ENCODE measurements around the gene KCNJ13. TPM values are rescaled to one million over a fixed set of nuclear protein-coding genes. Genes with fewer than 3 reads are reported as not detected.

Gene KCNJ13
- total RNA-seq, 5 donors from 2014 or later (not counting 1 experiment from before 2014, with no cell fraction given): not detected

DNA sequence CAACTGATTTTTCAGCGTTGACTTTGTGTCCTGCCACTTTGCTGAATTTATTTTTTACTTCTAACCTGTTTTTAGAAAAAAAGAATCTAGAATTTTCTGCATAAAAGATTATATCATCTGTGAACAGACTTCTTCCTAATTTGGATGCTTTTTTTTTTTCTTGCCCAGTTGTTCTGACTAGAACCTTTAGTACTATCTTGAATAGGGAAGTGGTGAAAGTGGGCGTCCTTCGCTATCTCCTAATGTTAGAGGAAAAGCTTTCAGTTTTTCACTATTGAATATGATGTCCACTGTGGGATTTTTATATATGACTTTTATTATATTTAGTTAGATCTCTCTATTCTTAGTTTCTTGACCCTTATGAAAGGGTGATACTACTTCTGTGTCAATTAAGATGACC is 25.7 kb upstream of the KCNJ13 start:
- Histone ChIP-seq H3K27me3 (replicated peaks in 1 of 2; ENCODE audit: control insufficient read depth in 2 of 2, extremely low read depth in 1 of 2, insufficient read depth in 2 of 2, low read length in 1 of 2) (no peaks in the 10 kb centered on the region), H3K4me1 (ENCODE audit: control insufficient read depth in 1 of 2, extremely low read depth in 1 of 2, insufficient read depth in 2 of 2, low read length in 2 of 2) (no peaks in the 10 kb centered on the region), H3K9me3 (no peaks in the 10 kb centered on the region), H3K36me3 (ENCODE audit: control insufficient read depth in 2 of 2, extremely low read depth in 1 of 2, insufficient read depth in 1 of 2, low read length in 1 of 2) (peaks cover 6 to 43% of the 10 kb centered on the region in 2 donors), H3K27ac (ENCODE audit: low read length) (no peak overlapping the region), H3K4me3 (ENCODE audit: control insufficient read depth in 1 of 2, extremely low read depth in 1 of 2, low read length in 1 of 2) (no peak overlapping the region)
- Mint-ChIP-seq H3K27me3 (no peaks in the 10 kb centered on the region), H3K9me3 (peaks cover 0 to 11% (median 9%) of the 10 kb centered on the region in 3 donors), H3K27ac (no peak overlapping the region), H3K4me3 (no peak overlapping the region), H3K4me1 (peaks cover 2 to 5% (median 2%) of the 10 kb centered on the region in 3 donors), H3K36me3 (peaks cover 72% of the 10 kb centered on the region)
- no CpG with 5 or more reads among the region's 3 CpGs for WGBS (ENCODE audit: insufficient coverage)
- ChIA-PET POLR2A (no interaction called here), CTCF (interaction anchor here in 1 of 2 donors (0.5 kb wide), 1 partner anchor 1057 kb away, joined by 3 read pairs; no protein-coding TSS in a partner anchor)
- DNase-seq: no peak
- ATAC-seq (replicated peaks in 1 of 4): no peak

DNA sequence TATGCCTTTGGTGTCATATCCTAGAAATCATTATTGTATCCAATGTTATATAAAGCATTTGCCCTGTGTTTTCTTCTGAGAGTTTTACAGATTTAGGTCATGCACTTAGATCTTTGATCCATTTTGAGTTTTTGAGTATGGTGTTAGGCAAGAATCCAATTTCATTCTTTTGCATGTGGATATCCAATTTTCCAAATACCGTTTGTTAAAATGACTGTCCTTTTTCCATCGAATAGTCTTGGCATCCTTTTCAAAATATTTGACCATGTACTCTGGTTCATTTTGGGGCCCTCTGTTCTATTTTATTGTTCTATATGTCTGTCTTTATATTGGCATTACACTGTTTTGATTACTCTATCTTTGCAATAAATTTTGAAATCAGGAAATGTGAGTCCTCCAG is 23.8 kb upstream of the KCNJ13 start:
- no CpG with 5 or more reads among the region's 2 CpGs for WGBS (ENCODE audit: insufficient coverage)
- Histone ChIP-seq H3K27ac (ENCODE audit: low read length) (no peak overlapping the region), H3K4me1 (ENCODE audit: control insufficient read depth in 1 of 2, extremely low read depth in 1 of 2, insufficient read depth in 2 of 2, low read length in 2 of 2) (no peaks in the 10 kb centered on the region), H3K4me3 (ENCODE audit: control insufficient read depth in 1 of 2, extremely low read depth in 1 of 2, low read length in 1 of 2) (no peak overlapping the region), H3K27me3 (replicated peaks in 1 of 2; ENCODE audit: control insufficient read depth in 2 of 2, extremely low read depth in 1 of 2, insufficient read depth in 2 of 2, low read length in 1 of 2) (no peaks in the 10 kb centered on the region), H3K9me3 (no peaks in the 10 kb centered on the region), H3K36me3 (ENCODE audit: control insufficient read depth in 2 of 2, extremely low read depth in 1 of 2, insufficient read depth in 1 of 2, low read length in 1 of 2) (peaks cover 3 to 45% of the 10 kb centered on the region in 2 donors)
- ATAC-seq (replicated peaks in 1 of 4) (no peak), DNase-seq (no peak)
- Mint-ChIP-seq H3K27me3 (no peaks in the 10 kb centered on the region), H3K4me3 (no peak overlapping the region), H3K27ac (no peak overlapping the region), H3K36me3 (peaks cover 76% of the 10 kb centered on the region), H3K4me1 (peaks cover 2 to 5% (median 2%) of the 10 kb centered on the region in 3 donors), H3K9me3 (peaks cover 0 to 11% (median 9%) of the 10 kb centered on the region in 3 donors)
- CTCF ChIA-PET: no interaction called here
- POLR2A ChIA-PET: no interaction called here

DNA sequence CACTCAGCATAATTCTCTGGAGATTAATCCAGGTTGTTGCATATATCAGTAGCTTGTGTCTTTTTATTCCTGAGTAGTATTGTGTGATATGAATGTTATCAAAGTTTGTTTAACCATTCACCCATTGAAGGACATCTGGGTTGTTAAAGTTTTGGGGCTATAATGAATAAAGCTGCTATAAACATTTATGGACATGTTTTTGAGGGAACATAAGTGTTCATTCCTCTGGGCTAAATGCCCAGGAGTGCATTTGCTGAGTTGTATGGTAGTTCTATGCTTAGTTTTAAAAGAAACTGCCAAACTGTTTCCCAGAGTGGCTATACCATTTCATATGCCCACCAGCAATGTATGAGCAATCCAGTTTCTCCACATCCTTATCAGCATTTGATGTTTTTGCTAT is 21.8 kb upstream of the KCNJ13 start:
- H3K4me3 Mint-ChIP-seq: no peak overlapping the region
- peaks cover 67% of the 10 kb centered on the region for H3K36me3 Mint-ChIP-seq
- Histone ChIP-seq H3K9me3 (no peaks in the 10 kb centered on the region), H3K4me3 (ENCODE audit: control insufficient read depth in 1 of 2, extremely low read depth in 1 of 2, low read length in 1 of 2) (no peak overlapping the region), H3K27me3 (replicated peaks in 1 of 2; ENCODE audit: control insufficient read depth in 2 of 2, extremely low read depth in 1 of 2, insufficient read depth in 2 of 2, low read length in 1 of 2) (no peaks in the 10 kb centered on the region), H3K36me3 (ENCODE audit: control insufficient read depth in 2 of 2, extremely low read depth in 1 of 2, insufficient read depth in 1 of 2, low read length in 1 of 2) (peaks cover 0 to 61% of the 10 kb centered on the region in 2 donors), H3K4me1 (ENCODE audit: control insufficient read depth in 1 of 2, extremely low read depth in 1 of 2, insufficient read depth in 2 of 2, low read length in 2 of 2) (no peaks in the 10 kb centered on the region), H3K27ac (ENCODE audit: low read length) (no peak overlapping the region)
- ChIA-PET POLR2A (no interaction called here), CTCF (interaction anchor here (0.6 to 0.7 kb wide), 3 partner anchors 65 to 1475 kb away, joined by 3 to 6 read pairs (median 4); no protein-coding TSS in a partner anchor)
- H3K4me1 Mint-ChIP-seq: no peaks in the 10 kb centered on the region
- peaks cover 0 to 11% (median 9%) of the 10 kb centered on the region in 3 donors for H3K9me3 Mint-ChIP-seq
- peak overlapping the region in 1 of 2 donors; percentile 12 for H3K27ac Mint-ChIP-seq
- DNase-seq (no peak), ATAC-seq (replicated peaks in 1 of 4) (no peak)
- no peaks in the 10 kb centered on the region for H3K27me3 Mint-ChIP-seq

DNA sequence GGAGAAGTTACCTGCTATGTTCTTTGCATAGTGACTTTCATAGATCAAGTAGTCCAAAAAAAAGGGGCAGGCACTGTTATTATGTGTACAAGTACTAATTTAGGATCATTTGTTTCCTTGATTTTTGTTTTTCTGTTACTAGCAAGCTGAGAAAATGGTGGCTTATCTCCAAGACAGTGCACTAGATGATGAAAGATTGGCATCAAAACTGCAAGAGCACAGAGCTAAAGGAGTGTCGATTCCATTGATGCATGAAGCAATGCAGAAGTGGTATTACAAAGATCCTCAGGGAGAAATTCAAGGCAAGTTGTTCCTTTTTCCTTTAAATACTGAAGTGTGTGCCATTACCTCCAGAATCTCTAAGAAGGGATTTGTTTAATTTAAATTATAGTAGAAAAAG is 19.6 kb upstream of the KCNJ13 start:
- ChIA-PET CTCF (no interaction called here), POLR2A (no interaction called here)
- H3K27me3 ChIP-seq (replicated peaks in 1 of 2; ENCODE audit: control insufficient read depth in 2 of 2, extremely low read depth in 1 of 2, insufficient read depth in 2 of 2, low read length in 1 of 2): no peaks in the 10 kb centered on the region
- Mint-ChIP-seq H3K4me3 (no peak overlapping the region), H3K27me3 (no peaks in the 10 kb centered on the region), H3K27ac (no peak overlapping the region), H3K9me3 (no peaks in the 10 kb centered on the region), H3K36me3 (peaks cover 63% of the 10 kb centered on the region), H3K4me1 (no peaks in the 10 kb centered on the region)
- DNase-seq (no peak), ATAC-seq (replicated peaks in 1 of 4) (no peak)
- no peaks in the 10 kb centered on the region for H3K4me1 ChIP-seq (ENCODE audit: control insufficient read depth in 1 of 2, extremely low read depth in 1 of 2, insufficient read depth in 2 of 2, low read length in 2 of 2)
- no CpG with 5 or more reads among the region's 1 CpG for WGBS (ENCODE audit: insufficient coverage)
- H3K9me3 ChIP-seq: no peaks in the 10 kb centered on the region
- no peak overlapping the region for H3K27ac ChIP-seq (ENCODE audit: low read length)
- peaks cover 6 to 74% of the 10 kb centered on the region in 2 donors for H3K36me3 ChIP-seq (ENCODE audit: control insufficient read depth in 2 of 2, extremely low read depth in 1 of 2, insufficient read depth in 1 of 2, low read length in 1 of 2)
- H3K4me3 ChIP-seq (ENCODE audit: control insufficient read depth in 1 of 2, extremely low read depth in 1 of 2, low read length in 1 of 2): no peak overlapping the region

DNA sequence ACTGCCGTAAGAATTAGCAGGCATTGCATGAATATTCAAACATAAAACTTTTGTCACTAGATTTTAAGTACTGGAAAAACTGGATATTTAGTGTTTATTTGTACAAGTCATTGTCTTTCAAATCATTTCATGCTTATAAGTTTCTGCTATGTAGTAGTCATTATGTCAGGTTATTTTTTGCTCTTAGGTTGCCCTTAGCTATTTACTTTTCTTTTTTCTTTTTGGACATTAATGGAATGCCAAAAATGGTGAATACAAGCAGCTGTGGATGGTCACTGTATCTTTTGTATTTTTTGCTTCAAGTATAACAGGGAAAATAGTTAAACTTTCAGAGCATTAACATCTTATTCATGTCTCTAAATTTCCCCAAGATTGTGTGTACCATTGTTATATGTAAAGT is 18.6 kb upstream of the KCNJ13 start:
- H3K4me1 ChIP-seq (ENCODE audit: control insufficient read depth in 1 of 2, extremely low read depth in 1 of 2, insufficient read depth in 2 of 2, low read length in 2 of 2): no peaks in the 10 kb centered on the region
- peaks cover 6 to 76% of the 10 kb centered on the region in 2 donors for H3K36me3 ChIP-seq (ENCODE audit: control insufficient read depth in 2 of 2, extremely low read depth in 1 of 2, insufficient read depth in 1 of 2, low read length in 1 of 2)
- ChIA-PET POLR2A (no interaction called here), CTCF (interaction anchor here in 1 of 2 donors (0.5 kb wide), 1 partner anchor 259 kb away, joined by 3 read pairs; no protein-coding TSS in a partner anchor)
- H3K9me3 Mint-ChIP-seq: no peaks in the 10 kb centered on the region
- H3K27ac ChIP-seq (ENCODE audit: low read length): no peak overlapping the region
- no peak overlapping the region for H3K4me3 Mint-ChIP-seq
- no peak overlapping the region for H3K27ac Mint-ChIP-seq
- no peak for ATAC-seq (replicated peaks in 1 of 4)
- H3K4me3 ChIP-seq (ENCODE audit: control insufficient read depth in 1 of 2, extremely low read depth in 1 of 2, low read length in 1 of 2): no peak overlapping the region
- H3K27me3 ChIP-seq (replicated peaks in 1 of 2; ENCODE audit: control insufficient read depth in 2 of 2, extremely low read depth in 1 of 2, insufficient read depth in 2 of 2, low read length in 1 of 2): no peaks in the 10 kb centered on the region
- no peaks in the 10 kb centered on the region for H3K27me3 Mint-ChIP-seq
- no peak for DNase-seq
- no CpG with 5 or more reads among the region's 1 CpG for WGBS (ENCODE audit: insufficient coverage)
- no peaks in the 10 kb centered on the region for H3K9me3 ChIP-seq
- peaks cover 62% of the 10 kb centered on the region for H3K36me3 Mint-ChIP-seq
- no peaks in the 10 kb centered on the region for H3K4me1 Mint-ChIP-seq

DNA sequence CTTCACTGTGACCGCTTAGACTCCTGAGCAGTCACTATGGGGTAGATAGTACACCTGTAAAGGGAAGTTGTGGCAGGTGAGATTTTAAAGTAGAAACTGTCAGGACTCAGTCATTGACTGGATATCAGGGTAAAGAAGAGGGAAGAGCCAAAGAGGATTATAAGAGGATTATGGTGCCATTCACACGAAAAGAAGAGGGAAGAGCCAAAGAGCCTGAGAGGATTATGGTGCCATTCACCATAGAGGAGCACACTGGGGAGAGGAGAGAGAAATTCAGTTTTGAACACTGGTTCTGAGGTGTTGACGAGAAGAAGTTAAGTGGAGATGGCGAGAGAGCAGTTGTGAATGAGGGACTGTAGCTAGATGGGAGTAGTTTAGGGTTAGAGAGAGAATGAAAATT is 16.9 kb upstream of the KCNJ13 start:
- ATAC-seq (replicated peaks in 1 of 4): no peak
- no peaks in the 10 kb centered on the region for H3K9me3 Mint-ChIP-seq
- Histone ChIP-seq H3K36me3 (ENCODE audit: control insufficient read depth in 2 of 2, extremely low read depth in 1 of 2, insufficient read depth in 1 of 2, low read length in 1 of 2) (peaks cover 6 to 82% of the 10 kb centered on the region in 2 donors), H3K4me3 (ENCODE audit: control insufficient read depth in 1 of 2, extremely low read depth in 1 of 2, low read length in 1 of 2) (no peak overlapping the region), H3K9me3 (no peaks in the 10 kb centered on the region), H3K27ac (ENCODE audit: low read length) (no peak overlapping the region), H3K27me3 (replicated peaks in 1 of 2; ENCODE audit: control insufficient read depth in 2 of 2, extremely low read depth in 1 of 2, insufficient read depth in 2 of 2, low read length in 1 of 2) (no peaks in the 10 kb centered on the region), H3K4me1 (ENCODE audit: control insufficient read depth in 1 of 2, extremely low read depth in 1 of 2, insufficient read depth in 2 of 2, low read length in 2 of 2) (no peaks in the 10 kb centered on the region)
- 100% methylated on average over 4 of the region's 4 CpGs for WGBS (ENCODE audit: insufficient coverage)
- H3K27me3 Mint-ChIP-seq: no peaks in the 10 kb centered on the region
- ChIA-PET POLR2A (interaction anchor here in 1 of 2 donors (0.8 kb wide), 1 partner anchor 13 kb away, joined by 3 read pairs; no protein-coding TSS in a partner anchor), CTCF (no interaction called here)
- H3K27ac Mint-ChIP-seq: no peak overlapping the region
- H3K4me3 Mint-ChIP-seq: no peak overlapping the region
- DNase-seq: no peak
- peaks cover 68% of the 10 kb centered on the region for H3K36me3 Mint-ChIP-seq
- H3K4me1 Mint-ChIP-seq: no peaks in the 10 kb centered on the region

DNA sequence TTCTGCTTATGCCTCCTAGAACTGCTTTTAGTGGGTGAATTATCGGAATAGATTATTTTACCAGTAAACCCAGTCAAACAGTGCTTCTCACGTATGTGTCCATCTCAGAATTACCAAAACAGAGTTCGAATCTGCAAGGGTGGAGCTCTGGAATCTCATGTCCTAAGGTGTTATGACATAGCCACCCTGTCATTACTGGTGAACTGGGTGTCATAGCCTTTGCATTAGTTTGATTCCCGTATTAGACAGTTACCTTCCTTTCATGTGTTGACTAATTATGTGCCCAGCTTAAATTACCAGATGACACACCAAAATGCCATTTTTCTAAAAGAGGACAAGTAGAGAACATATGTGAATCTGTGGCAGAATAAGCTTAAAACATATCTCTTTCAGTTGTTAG is 15.2 kb upstream of the KCNJ13 start:
- no peak for ATAC-seq (replicated peaks in 1 of 4)
- ChIA-PET POLR2A (interaction anchor here in 1 of 2 donors (0.5 kb wide), 2 partner anchors 185 to 273 kb away, joined by 4 to 5 read pairs; no protein-coding TSS in a partner anchor), CTCF (no interaction called here)
- 90% methylated on average over 2 of the region's 4 CpGs for WGBS (ENCODE audit: insufficient coverage)
- H3K27me3 ChIP-seq (replicated peaks in 1 of 2; ENCODE audit: control insufficient read depth in 2 of 2, extremely low read depth in 1 of 2, insufficient read depth in 2 of 2, low read length in 1 of 2): no peaks in the 10 kb centered on the region
- H3K27ac ChIP-seq (ENCODE audit: low read length): no peak overlapping the region
- H3K27me3 Mint-ChIP-seq: no peaks in the 10 kb centered on the region
- H3K4me1 ChIP-seq (ENCODE audit: control insufficient read depth in 1 of 2, extremely low read depth in 1 of 2, insufficient read depth in 2 of 2, low read length in 2 of 2): no peaks in the 10 kb centered on the region
- H3K4me1 Mint-ChIP-seq: no peaks in the 10 kb centered on the region
- H3K36me3 ChIP-seq (ENCODE audit: control insufficient read depth in 2 of 2, extremely low read depth in 1 of 2, insufficient read depth in 1 of 2, low read length in 1 of 2): peaks cover 6 to 83% of the 10 kb centered on the region in 2 donors
- no peak for DNase-seq
- no peak overlapping the region for H3K4me3 ChIP-seq (ENCODE audit: control insufficient read depth in 1 of 2, extremely low read depth in 1 of 2, low read length in 1 of 2)
- H3K9me3 ChIP-seq: no peaks in the 10 kb centered on the region
- peaks cover 69% of the 10 kb centered on the region for H3K36me3 Mint-ChIP-seq
- H3K27ac Mint-ChIP-seq: no peak overlapping the region
- no peaks in the 10 kb centered on the region for H3K9me3 Mint-ChIP-seq
- H3K4me3 Mint-ChIP-seq: no peak overlapping the region
